ENCODE results near the gene PBX1.
A peak's percentile ranks its signal among the peaks of the same experiment; 100 is the strongest.

Gene PBX1

DNA sequence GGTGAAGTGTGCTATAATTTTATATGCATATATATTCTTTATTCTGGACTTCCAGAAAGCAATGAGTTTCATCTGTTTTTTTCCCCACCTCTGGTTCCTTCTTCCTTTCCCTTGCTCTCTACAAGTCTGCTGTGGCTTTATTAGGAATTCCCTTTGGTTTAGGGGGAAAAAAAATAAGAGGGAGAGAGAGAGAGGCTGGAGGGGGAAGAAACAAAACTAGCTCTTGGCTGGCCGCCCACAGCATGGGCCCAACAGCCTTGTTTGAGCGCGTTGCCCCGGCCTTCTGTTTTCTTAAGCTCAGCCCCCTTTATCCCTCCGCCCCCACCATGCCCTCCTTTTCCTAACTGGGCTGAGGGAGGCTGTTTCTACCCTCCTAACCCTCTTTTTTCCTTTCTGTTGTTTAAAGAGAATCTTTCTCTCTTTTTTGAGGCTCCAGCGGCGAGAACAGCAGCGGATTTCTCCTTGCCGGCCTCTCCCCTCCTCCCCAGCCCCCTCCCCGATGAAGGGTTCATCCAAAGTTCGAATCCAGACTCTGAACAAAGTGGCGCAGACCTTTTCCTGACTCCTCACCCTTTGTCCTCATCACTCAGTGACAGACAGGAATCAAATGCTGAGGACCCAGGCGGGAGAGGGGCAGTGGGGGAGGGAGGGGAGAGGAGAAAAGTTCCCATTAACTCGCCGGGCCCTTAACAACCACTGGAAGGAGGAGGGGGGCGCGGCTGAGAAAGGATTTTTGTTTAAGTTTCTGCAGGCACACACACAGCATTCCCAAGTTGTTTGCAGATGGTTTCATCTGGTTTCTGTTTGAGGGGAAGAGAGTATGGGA, 29.7 kb downstream of the PBX1 start (continued):
- TF ChIP-seq FEZF1 (tag by site-specific recombination; IDR thresholded peaks at IDR 0.05) (no peak), ZIC2 (tag by site-specific recombination; IDR thresholded peaks at IDR 0.05) (no peak), KLF9 (tag by site-specific recombination; IDR thresholded peaks at IDR 0.05; ENCODE audit: low read depth) (0 out of 2 replicates have a peak, but pooled peaks have one; percentile 7), ZNF600 (tag by site-specific recombination; IDR thresholded peaks at IDR 0.05) (0 out of 2 replicates have a peak, but pooled peaks have one; percentile 21), ZNF2 (tag by site-specific recombination; IDR thresholded peaks at IDR 0.05) (peak; percentile 16; the same call in 1 of the 2 replicates), ZNF335 (tag by site-specific recombination; conservative IDR thresholded peaks at IDR 0.05) (peak; percentile 74), ZFP69B (tag by site-specific recombination; IDR thresholded peaks at IDR 0.05) (peak; percentile 85), ZNF664 (tag by site-specific recombination; IDR thresholded peaks at IDR 0.05) (no peak), ZNF555 (tag by site-specific recombination; conservative IDR thresholded peaks at IDR 0.05) (no peak), ZBTB20 (tag by site-specific recombination; IDR thresholded peaks at IDR 0.05) (no peak), HOXD13 (CRISPR knock-in tag; IDR thresholded peaks at IDR 0.05; ENCODE audit: borderline replicate concordance) (no peak), MEIS1 (CRISPR knock-in tag; IDR thresholded peaks at IDR 0.05; ENCODE audit: borderline replicate concordance) (no peak), ZBTB48 (tag by site-specific recombination; IDR thresholded peaks at IDR 0.05) (no peak), ZNF23 (tag by site-specific recombination; IDR thresholded peaks at IDR 0.05; ENCODE audit: borderline replicate concordance) (no peak), ZNF140 (tag by site-specific recombination; IDR thresholded peaks at IDR 0.05) (no peak), ZNF114 (tag by site-specific recombination; IDR thresholded peaks at IDR 0.05) (no peak), GLIS2 (tag by site-specific recombination; IDR thresholded peaks at IDR 0.05) (no peak), ZXDB (tag by site-specific recombination; IDR thresholded peaks at IDR 0.05) (peak; percentile 36; the same call in 1 of the 2 replicates), ZNF529 (tag by site-specific recombination; IDR thresholded peaks at IDR 0.05; ENCODE audit: insufficient replicate concordance) (no peak), ZNF510 (tag by site-specific recombination; IDR thresholded peaks at IDR 0.05; ENCODE audit: insufficient replicate concordance) (no peak), ZNF366 (tag by site-specific recombination; conservative IDR thresholded peaks at IDR 0.05) (0 out of 2 replicates have a peak, but pooled peaks have one; percentile 29), ZNF571 (tag by site-specific recombination; IDR thresholded peaks at IDR 0.05) (no peak), ZNF423 (tag by site-specific recombination; IDR thresholded peaks at IDR 0.05) (no peak), TRIM28 (IDR thresholded peaks at IDR 0.05; ENCODE audit: borderline replicate concordance, low read length) (no peak)
- TF ChIP-seq, protein P1, sequence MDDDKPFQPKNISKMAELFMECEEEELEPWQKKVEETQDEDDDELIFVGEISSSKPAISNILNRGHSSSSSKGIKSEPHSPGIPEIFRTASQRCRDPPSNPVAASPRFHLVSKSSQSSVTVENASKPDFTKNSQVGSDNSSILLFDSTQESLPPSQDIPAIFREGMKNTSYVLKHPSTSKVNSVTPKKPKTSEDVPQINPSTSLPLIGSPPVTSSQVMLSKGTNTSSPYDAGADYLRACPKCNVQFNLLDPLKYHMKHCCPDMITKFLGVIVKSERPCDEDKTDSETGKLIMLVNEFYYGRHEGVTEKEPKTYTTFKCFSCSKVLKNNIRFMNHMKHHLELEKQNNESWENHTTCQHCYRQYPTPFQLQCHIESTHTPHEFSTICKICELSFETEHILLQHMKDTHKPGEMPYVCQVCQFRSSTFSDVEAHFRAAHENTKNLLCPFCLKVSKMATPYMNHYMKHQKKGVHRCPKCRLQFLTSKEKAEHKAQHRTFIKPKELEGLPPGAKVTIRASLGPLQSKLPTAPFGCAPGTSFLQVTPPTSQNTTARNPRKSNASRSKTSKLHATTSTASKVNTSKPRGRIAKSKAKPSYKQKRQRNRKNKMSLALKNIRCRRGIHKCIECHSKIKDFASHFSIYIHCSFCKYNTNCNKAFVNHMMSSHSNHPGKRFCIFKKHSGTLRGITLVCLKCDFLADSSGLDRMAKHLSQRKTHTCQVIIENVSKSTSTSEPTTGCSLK (tag by site-specific recombination; IDR thresholded peaks at IDR 0.05), result no peak
- TF ChIP-seq, protein P2, sequence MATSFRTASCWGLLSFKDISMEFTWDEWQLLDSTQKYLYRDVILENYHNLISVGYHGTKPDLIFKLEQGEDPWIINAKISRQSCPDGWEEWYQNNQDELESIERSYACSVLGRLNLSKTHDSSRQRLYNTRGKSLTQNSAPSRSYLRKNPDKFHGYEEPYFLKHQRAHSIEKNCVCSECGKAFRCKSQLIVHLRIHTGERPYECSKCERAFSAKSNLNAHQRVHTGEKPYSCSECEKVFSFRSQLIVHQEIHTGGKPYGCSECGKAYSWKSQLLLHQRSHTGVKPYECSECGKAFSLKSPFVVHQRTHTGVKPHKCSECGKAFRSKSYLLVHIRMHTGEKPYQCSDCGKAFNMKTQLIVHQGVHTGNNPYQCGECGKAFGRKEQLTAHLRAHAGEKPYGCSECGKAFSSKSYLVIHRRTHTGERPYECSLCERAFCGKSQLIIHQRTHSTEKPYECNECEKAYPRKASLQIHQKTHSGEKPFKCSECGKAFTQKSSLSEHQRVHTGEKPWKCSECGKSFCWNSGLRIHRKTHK (tag by site-specific recombination; IDR thresholded peaks at IDR 0.05), result no peak
- TF ChIP-seq, protein P3, sequence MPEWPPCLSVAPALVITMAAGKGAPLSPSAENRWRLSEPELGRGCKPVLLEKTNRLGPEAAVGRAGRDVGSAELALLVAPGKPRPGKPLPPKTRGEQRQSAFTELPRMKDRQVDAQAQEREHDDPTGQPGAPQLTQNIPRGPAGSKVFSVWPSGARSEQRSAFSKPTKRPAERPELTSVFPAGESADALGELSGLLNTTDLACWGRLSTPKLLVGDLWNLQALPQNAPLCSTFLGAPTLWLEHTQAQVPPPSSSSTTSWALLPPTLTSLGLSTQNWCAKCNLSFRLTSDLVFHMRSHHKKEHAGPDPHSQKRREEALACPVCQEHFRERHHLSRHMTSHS (tag by site-specific recombination; IDR thresholded peaks at IDR 0.05), result no peak
- TF ChIP-seq, protein P4, sequence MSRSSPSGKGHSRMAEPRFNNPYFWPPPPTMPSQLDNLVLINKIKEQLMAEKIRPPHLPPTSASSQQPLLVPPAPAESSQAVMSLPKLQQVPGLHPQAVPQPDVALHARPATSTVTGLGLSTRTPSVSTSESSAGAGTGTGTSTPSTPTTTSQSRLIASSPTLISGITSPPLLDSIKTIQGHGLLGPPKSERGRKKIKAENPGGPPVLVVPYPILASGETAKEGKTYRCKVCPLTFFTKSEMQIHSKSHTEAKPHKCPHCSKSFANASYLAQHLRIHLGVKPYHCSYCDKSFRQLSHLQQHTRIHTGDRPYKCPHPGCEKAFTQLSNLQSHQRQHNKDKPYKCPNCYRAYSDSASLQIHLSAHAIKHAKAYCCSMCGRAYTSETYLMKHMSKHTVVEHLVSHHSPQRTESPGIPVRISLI (tag by site-specific recombination; IDR thresholded peaks at IDR 0.05), result peak; percentile 78
- TF ChIP-seq, protein P5, sequence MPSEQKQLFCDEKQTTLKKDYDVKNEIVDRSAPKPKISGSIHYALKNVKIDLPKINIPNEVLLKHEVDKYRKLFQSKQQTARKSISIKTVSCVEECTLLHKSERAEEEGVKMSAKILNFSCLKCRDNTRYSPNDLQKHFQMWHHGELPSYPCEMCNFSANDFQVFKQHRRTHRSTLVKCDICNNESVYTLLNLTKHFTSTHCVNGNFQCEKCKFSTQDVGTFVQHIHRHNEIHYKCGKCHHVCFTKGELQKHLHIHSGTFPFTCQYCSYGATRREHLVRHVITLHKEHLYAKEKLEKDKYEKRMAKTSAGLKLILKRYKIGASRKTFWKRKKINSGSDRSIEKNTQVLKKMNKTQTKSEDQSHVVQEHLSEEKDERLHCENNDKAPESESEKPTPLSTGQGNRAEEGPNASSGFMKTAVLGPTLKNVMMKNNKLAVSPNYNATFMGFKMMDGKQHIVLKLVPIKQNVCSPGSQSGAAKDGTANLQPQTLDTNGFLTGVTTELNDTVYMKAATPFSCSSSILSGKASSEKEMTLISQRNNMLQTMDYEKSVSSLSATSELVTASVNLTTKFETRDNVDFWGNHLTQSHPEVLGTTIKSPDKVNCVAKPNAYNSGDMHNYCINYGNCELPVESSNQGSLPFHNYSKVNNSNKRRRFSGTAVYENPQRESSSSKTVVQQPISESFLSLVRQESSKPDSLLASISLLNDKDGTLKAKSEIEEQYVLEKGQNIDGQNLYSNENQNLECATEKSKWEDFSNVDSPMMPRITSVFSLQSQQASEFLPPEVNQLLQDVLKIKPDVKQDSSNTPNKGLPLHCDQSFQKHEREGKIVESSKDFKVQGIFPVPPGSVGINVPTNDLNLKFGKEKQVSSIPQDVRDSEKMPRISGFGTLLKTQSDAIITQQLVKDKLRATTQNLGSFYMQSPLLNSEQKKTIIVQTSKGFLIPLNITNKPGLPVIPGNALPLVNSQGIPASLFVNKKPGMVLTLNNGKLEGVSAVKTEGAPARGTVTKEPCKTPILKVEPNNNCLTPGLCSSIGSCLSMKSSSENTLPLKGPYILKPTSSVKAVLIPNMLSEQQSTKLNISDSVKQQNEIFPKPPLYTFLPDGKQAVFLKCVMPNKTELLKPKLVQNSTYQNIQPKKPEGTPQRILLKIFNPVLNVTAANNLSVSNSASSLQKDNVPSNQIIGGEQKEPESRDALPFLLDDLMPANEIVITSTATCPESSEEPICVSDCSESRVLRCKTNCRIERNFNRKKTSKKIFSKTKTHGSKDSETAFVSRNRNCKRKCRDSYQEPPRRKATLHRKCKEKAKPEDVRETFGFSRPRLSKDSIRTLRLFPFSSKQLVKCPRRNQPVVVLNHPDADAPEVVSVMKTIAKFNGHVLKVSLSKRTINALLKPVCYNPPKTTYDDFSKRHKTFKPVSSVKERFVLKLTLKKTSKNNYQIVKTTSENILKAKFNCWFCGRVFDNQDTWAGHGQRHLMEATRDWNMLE (tag by site-specific recombination; conservative IDR thresholded peaks at IDR 0.05; ENCODE audit: low read depth), result no peak
